HepG2 (cell line): ENCODE data around the gene CAND1. TPM values are rescaled to one million over a fixed set of nuclear protein-coding genes. Genes with fewer than 3 reads are reported as not detected.

Experiments
- ATAC-seq: fragments of 200-7000 bp; cut with Tn5 transposase; 3 replicates; pipeline ENCODE4 v1.9.1; 2020; ENCODE audit warnings: mild to moderate bottlenecking, moderate library complexity
- BruUV-seq: library from RNA; stranded (reverse); fragments of 400-500 nt; replicated peaks from 2 replicates; lab custom pipeline; 2021; lab: Mats Ljungman, UMichigan
- CTCF ChIA-PET: fragments of 300-600 bp; formaldehyde crosslinking; extraction: SDS; loops from one replicate; lab custom pipeline; 2021; ENCODE audit warnings: low total read pairs, inconsistent platforms, low intra/inter-chr PET ratio; lab: Yijun Ruan, JAX
- POLR2A ChIA-PET: fragments of 350-600 bp; sonication (Branson Sonifier 250); formaldehyde crosslinking; loops from one replicate; lab custom pipeline; 2020; ENCODE audit warnings: antibody characterized with exemption, inconsistent platforms; lab: Yijun Ruan, JAX
- DNase-seq: peaks from one replicate; pipeline ENCODE4 v3.0.0-alpha.2; 2015; ENCODE audit warnings: low spot score
- FAIRE-seq: peaks from 3 replicates; lab custom pipeline; 2011; peaks lifted over from hg19 to GRCh38; lab: Jason Lieb, UNC
- H2AFZ ChIP-seq: one replicate; pipeline ENCODE4 v1.6.1; 2011; ENCODE audit warnings: low read length, inconsistent platforms
- H3K27ac ChIP-seq: fragments of 300-600 bp; 3 replicates; pipeline ENCODE4 v1.8.0; 2011; ENCODE audit warnings: mixed run types, mild to moderate bottlenecking, mixed read lengths, low read length, inconsistent platforms; ENCODE audit not compliant: insufficient read depth; ENCODE audit errors: extremely low read length
- H3K27me3 ChIP-seq, 2 experiments: fragments of 200-600 bp in 1 of 2; 2 replicates in 1 of 2; 3 replicates in 1 of 2; pipeline versions ENCODE4 v1.6.0 to v1.8.0; 2011; ENCODE audit warnings: low read length in 2 of 2, mild to moderate bottlenecking in 2 of 2, moderate library complexity in 2 of 2, inconsistent platforms in 1 of 2; ENCODE audit not compliant: insufficient read depth in 2 of 2, control insufficient read depth in 1 of 2
- H3K36me3 ChIP-seq, 2 experiments: fragments of 200-600 bp in 1 of 2; replicated peaks in 1 of 2; 2 replicates in 1 of 2; 3 replicates in 1 of 2; pipeline versions ENCODE4 v1.5.1 to v1.8.0; 2011; ENCODE audit warnings: low read length in 2 of 2, inconsistent platforms in 1 of 2; ENCODE audit not compliant: insufficient read depth in 2 of 2, control insufficient read depth in 1 of 2
- H3K4me1 ChIP-seq: 2 replicates; pipeline ENCODE4 v1.5.1; 2012; ENCODE audit warnings: low read length, inconsistent platforms; ENCODE audit not compliant: insufficient read depth
- H3K4me2 ChIP-seq: 2 replicates; pipeline ENCODE4 v1.6.0; 2011; ENCODE audit warnings: low read depth, low read length, inconsistent platforms
- H3K4me3 ChIP-seq, 3 experiments: fragments of 200-600 bp in 1 of 3; sonication (generic), shearing (Covaris generic) in 1 of 3; replicated peaks in 1 of 3; 2 replicates each; pipeline ENCODE4 v1.5.1; 2011 to 2016; ENCODE audit warnings: low read length in 3 of 3, inconsistent platforms in 2 of 3, low read depth in 2 of 3, mild to moderate bottlenecking in 2 of 3, control low read depth in 1 of 3, mixed read lengths in 1 of 3; ENCODE audit not compliant: insufficient read depth in 1 of 3
- H3K79me2 ChIP-seq: one replicate; pipeline ENCODE4 v1.6.1; 2011; ENCODE audit warnings: low read length, inconsistent platforms; ENCODE audit not compliant: insufficient read depth
- H3K9ac ChIP-seq: 2 replicates; pipeline ENCODE4 v1.6.0; 2011; ENCODE audit warnings: mild to moderate bottlenecking, low read depth, low read length, inconsistent platforms; ENCODE audit not compliant: insufficient read depth
- H3K9me3 ChIP-seq: 2 replicates; pipeline ENCODE4 v1.5.1; 2012; ENCODE audit warnings: mild to moderate bottlenecking, low read length
- H4K20me1 ChIP-seq: 2 replicates; pipeline ENCODE4 v1.6.0; 2011; ENCODE audit warnings: inconsistent platforms, mild to moderate bottlenecking, low read length, moderate library complexity; ENCODE audit not compliant: insufficient read depth
- CAMTA2 ChIP-seq: sonication (generic); formaldehyde crosslinking; IDR thresholded peaks from 2 replicates; pipeline ENCODE4 v1.4.0; 2020; ENCODE audit warnings: mild to moderate bottlenecking, missing genetic modification reagents, borderline replicate concordance
- CBX5 ChIP-seq: sonication (generic); formaldehyde crosslinking; IDR thresholded peaks from 2 replicates; pipeline ENCODE4 v1.4.0; 2020; ENCODE audit warnings: missing genetic modification reagents, borderline replicate concordance
- FOXO1 ChIP-seq: sonication (generic); formaldehyde crosslinking; IDR thresholded peaks from 2 replicates; pipeline ENCODE4 v1.4.0; 2020; ENCODE audit warnings: missing genetic modification reagents
- NR1H2 ChIP-seq: sonication (generic); formaldehyde crosslinking; IDR thresholded peaks from 2 replicates; pipeline ENCODE4 v1.8.1; 2022; ENCODE audit warnings: low read depth, missing genetic modification reagents, borderline replicate concordance
- PLRG1 ChIP-seq: fragments of 450-650 bp; conservative IDR thresholded peaks from 2 replicates; pipeline ENCODE4 v1.6.1; 2016
- RARA ChIP-seq: IDR thresholded peaks from 2 replicates; pipeline ENCODE4 v1.6.1; 2016; ENCODE audit warnings: missing genetic modification reagents, missing compliant biosample characterization
- SIX1 ChIP-seq: sonication (generic); formaldehyde crosslinking; IDR thresholded peaks from 2 replicates; pipeline ENCODE4 v1.4.0; 2020; ENCODE audit warnings: missing genetic modification reagents, borderline replicate concordance
- SRSF9 ChIP-seq: fragments of 200-400 bp; formaldehyde crosslinking; IDR thresholded peaks from 2 replicates; pipeline ENCODE4 v1.6.1; 2018; ENCODE audit warnings: borderline replicate concordance, mild to moderate bottlenecking, low read depth, low read length; ENCODE audit not compliant: insufficient read depth, poor library complexity, severe bottlenecking
- ZNF180 ChIP-seq: sonication (generic); formaldehyde crosslinking; IDR thresholded peaks from 2 replicates; pipeline ENCODE4 v1.4.0; 2020; ENCODE audit warnings: low read depth, missing genetic modification reagents, borderline replicate concordance
- ZNF232 ChIP-seq: sonication (generic); formaldehyde crosslinking; IDR thresholded peaks from 2 replicates; pipeline ENCODE4 v1.4.0; 2020; ENCODE audit warnings: missing genetic modification reagents, borderline replicate concordance
- ZNF251 ChIP-seq: sonication (generic); formaldehyde crosslinking; IDR thresholded peaks from 2 replicates; pipeline ENCODE4 v1.9.0; 2021; ENCODE audit warnings: mild to moderate bottlenecking, missing genetic modification reagents
- ZNF547 ChIP-seq: sonication (generic); formaldehyde crosslinking; IDR thresholded peaks from 2 replicates; pipeline ENCODE4 v1.5.1; 2020; ENCODE audit warnings: mild to moderate bottlenecking, missing genetic modification reagents
- ZNF552 ChIP-seq: sonication (generic); formaldehyde crosslinking; IDR thresholded peaks from 2 replicates; pipeline ENCODE4 v1.9.0; 2022; ENCODE audit warnings: missing genetic modification reagents, mild to moderate bottlenecking, borderline replicate concordance
- ZNF660 ChIP-seq: sonication (generic); formaldehyde crosslinking; IDR thresholded peaks from 2 replicates; pipeline ENCODE4 v1.5.1; 2020; ENCODE audit warnings: mild to moderate bottlenecking, low read depth, missing genetic modification reagents, borderline replicate concordance
- WGBS: methylation state at CpG from one replicate; pipeline ENCODE4 v1.1.6; 2017; ENCODE audit warnings: low lambda C conversion rate; 5-methylcytosine and 5-hydroxymethylcytosine counted together
- in situ Hi-C: cut with HindIII; loops from 2 replicates; pipeline ENCODE4 v1.10.0; 2017; ENCODE audit warnings: low pct_unique_long_range_greater_than_20kb; ENCODE audit not compliant: extremely low pct_ligation_motif_present
- intact Hi-C: fragments of 100-400 bp; cut with micrococcal nuclease; formaldehyde crosslinking; loops from one replicate; pipeline ENCODE4 v1.10.0; 2022; ENCODE audit not compliant: unreplicated experiment
- polyA plus RNA-seq, 8 experiments: library from polyadenylated mRNA; depleted of rRNA in 3 of 8; stranded (reverse) in 7 of 8; unstranded in 1 of 8; fragments of >200 nt; fragmentation: Illumina TruSeq in 4 of 8; extraction: Trizol in 4 of 8; gene quantifications; 2 replicates each; pipeline versions ENCODE4 v1.2.1 to v1.2.3, GENCODE V29; 2011 to 2016; ENCODE audit warnings: low read depth in 4 of 8, missing spikeins in 1 of 8, mixed read lengths in 1 of 8; ENCODE audit not compliant: insufficient read depth in 1 of 8
- total RNA-seq, 5 experiments: library from RNA; depleted of rRNA; stranded (reverse); fragments of >200 nt; fragmentation: Illumina TruSeq; extraction: Trizol; gene quantifications; 2 replicates each; pipeline ENCODE4 v1.2.3, GENCODE V29; 2016; ENCODE audit warnings: low read depth in 1 of 5
- TF ChIP-seq, protein P1 (sequence below): sonication (generic); formaldehyde crosslinking; conservative IDR thresholded peaks from 2 replicates; pipeline ENCODE4 v1.8.0; 2022; ENCODE audit warnings: mild to moderate bottlenecking, moderate library complexity, missing genetic modification reagents
- TF ChIP-seq, protein P2 (sequence below): sonication (generic); formaldehyde crosslinking; IDR thresholded peaks from 2 replicates; pipeline ENCODE4 v1.4.0; 2020; ENCODE audit warnings: missing genetic modification reagents, mild to moderate bottlenecking, borderline replicate concordance
- TF ChIP-seq, protein P3 (sequence below), 2 experiments: IDR thresholded peaks; 2 replicates each; pipeline ENCODE4 v1.6.1; 2011 to 2012; ENCODE audit warnings: low read length in 2 of 2, borderline replicate concordance in 1 of 2, low read depth in 1 of 2, mild to moderate bottlenecking in 1 of 2, moderate library complexity in 1 of 2

CAND1 gene
- total and polyA plus RNA-seq, 2 of the 13 experiments (the other 11 are each of a cell fraction or from before 2014, with no cell fraction given), result 56.2 to 138 TPM

DNA sequence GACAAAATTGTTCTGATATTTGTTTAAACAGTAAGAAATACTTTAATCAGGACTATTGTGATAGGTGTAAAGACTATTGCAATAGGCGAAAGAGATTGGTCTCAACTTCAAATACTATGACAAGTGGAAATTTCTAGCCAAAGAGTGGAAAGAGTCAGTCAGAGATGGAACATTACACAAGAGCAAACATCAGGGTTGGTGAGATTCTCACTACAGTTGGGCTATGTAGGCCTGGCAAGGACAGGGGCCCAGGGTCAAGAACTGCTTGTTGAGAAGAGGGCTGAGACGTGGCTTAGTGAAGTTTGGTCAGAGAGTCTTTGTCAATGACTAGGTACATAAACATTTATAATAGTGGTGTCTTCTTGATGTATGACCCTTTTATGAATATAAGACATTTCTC lies 19.4 kb downstream of the CAND1 start:
- CTCF ChIA-PET, result no interaction called here
- no TSS peak for BruUV-seq
- TF ChIP-seq PLRG1 (no peak), ZNF660 (CRISPR knock-in tag) (no peak), ZNF552 (CRISPR knock-in tag) (no peak), ZNF251 (CRISPR knock-in tag) (no peak), CBX5 (CRISPR knock-in tag) (no peak), FOXO1 (no peak), CAMTA2 (CRISPR knock-in tag) (no peak), NR1H2 (CRISPR knock-in tag) (no peak), ZNF232 (no peak), ZNF180 (CRISPR knock-in tag) (no peak), SIX1 (no peak), RARA (CRISPR knock-in tag) (no peak), ZNF547 (CRISPR knock-in tag) (no peak), SRSF9 (no peak)
- TF ChIP-seq, protein P1, sequence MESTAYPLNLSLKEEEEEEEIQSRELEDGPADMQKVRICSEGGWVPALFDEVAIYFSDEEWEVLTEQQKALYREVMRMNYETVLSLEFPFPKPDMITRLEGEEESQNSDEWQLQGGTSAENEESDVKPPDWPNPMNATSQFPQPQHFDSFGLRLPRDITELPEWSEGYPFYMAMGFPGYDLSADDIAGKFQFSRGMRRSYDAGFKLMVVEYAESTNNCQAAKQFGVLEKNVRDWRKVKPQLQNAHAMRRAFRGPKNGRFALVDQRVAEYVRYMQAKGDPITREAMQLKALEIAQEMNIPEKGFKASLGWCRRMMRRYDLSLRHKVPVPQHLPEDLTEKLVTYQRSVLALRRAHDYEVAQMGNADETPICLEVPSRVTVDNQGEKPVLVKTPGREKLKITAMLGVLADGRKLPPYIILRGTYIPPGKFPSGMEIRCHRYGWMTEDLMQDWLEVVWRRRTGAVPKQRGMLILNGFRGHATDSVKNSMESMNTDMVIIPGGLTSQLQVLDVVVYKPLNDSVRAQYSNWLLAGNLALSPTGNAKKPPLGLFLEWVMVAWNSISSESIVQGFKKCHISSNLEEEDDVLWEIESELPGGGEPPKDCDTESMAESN (CRISPR knock-in tag), result no peak
- TF ChIP-seq, protein P2, sequence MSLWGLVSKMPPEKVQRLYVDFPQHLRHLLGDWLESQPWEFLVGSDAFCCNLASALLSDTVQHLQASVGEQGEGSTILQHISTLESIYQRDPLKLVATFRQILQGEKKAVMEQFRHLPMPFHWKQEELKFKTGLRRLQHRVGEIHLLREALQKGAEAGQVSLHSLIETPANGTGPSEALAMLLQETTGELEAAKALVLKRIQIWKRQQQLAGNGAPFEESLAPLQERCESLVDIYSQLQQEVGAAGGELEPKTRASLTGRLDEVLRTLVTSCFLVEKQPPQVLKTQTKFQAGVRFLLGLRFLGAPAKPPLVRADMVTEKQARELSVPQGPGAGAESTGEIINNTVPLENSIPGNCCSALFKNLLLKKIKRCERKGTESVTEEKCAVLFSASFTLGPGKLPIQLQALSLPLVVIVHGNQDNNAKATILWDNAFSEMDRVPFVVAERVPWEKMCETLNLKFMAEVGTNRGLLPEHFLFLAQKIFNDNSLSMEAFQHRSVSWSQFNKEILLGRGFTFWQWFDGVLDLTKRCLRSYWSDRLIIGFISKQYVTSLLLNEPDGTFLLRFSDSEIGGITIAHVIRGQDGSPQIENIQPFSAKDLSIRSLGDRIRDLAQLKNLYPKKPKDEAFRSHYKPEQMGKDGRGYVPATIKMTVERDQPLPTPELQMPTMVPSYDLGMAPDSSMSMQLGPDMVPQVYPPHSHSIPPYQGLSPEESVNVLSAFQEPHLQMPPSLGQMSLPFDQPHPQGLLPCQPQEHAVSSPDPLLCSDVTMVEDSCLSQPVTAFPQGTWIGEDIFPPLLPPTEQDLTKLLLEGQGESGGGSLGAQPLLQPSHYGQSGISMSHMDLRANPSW (CRISPR knock-in tag), result no peak
- TF ChIP-seq, protein P3, sequence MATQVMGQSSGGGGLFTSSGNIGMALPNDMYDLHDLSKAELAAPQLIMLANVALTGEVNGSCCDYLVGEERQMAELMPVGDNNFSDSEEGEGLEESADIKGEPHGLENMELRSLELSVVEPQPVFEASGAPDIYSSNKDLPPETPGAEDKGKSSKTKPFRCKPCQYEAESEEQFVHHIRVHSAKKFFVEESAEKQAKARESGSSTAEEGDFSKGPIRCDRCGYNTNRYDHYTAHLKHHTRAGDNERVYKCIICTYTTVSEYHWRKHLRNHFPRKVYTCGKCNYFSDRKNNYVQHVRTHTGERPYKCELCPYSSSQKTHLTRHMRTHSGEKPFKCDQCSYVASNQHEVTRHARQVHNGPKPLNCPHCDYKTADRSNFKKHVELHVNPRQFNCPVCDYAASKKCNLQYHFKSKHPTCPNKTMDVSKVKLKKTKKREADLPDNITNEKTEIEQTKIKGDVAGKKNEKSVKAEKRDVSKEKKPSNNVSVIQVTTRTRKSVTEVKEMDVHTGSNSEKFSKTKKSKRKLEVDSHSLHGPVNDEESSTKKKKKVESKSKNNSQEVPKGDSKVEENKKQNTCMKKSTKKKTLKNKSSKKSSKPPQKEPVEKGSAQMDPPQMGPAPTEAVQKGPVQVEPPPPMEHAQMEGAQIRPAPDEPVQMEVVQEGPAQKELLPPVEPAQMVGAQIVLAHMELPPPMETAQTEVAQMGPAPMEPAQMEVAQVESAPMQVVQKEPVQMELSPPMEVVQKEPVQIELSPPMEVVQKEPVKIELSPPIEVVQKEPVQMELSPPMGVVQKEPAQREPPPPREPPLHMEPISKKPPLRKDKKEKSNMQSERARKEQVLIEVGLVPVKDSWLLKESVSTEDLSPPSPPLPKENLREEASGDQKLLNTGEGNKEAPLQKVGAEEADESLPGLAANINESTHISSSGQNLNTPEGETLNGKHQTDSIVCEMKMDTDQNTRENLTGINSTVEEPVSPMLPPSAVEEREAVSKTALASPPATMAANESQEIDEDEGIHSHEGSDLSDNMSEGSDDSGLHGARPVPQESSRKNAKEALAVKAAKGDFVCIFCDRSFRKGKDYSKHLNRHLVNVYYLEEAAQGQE (IDR thresholded peaks at IDR 0.05; ENCODE audit: borderline replicate concordance in 1 of 2, low read depth in 1 of 2, low read length in 2 of 2), result no peak

More for the DNA sequence above, 19.4 kb downstream of the CAND1 start:
- Histone ChIP-seq H3K36me3 (peaks cover 5 to 32% of the 10 kb centered on the region in 2 experiments), H3K79me2 (peaks cover 68% of the 10 kb centered on the region), H3K4me2 (no peak overlapping the region), H3K4me3 (no peak overlapping the region), H3K9ac (no peak overlapping the region), H3K4me1 (no peaks in the 10 kb centered on the region), H3K27ac (no peak overlapping the region), H2AFZ (no peak overlapping the region), H4K20me1 (peaks cover 7% of the 10 kb centered on the region; the same call in 1 of the 2 replicates), H3K27me3 (no peaks in the 10 kb centered on the region), H3K9me3 (no peaks in the 10 kb centered on the region)
- DNase-seq (no peak), FAIRE-seq (no peak), ATAC-seq (peak; percentile 49; the same call in 1 of the 3 replicates)
- POLR2A ChIA-PET, result interaction anchor here (1.4 kb wide), 1 partner anchor 21 kb away, joined by 3 read pairs; no protein-coding TSS in a partner anchor
- intact Hi-C loops (no loop called here), in situ Hi-C loops (no loop called here)
- WGBS, result 95% methylated on average over 2 of the region's 2 CpGs
